WTC11 (cell line): ENCODE results near the gene CHST15.

Source experiments
- ATF3 ChIP-seq: sonication (generic); formaldehyde crosslinking; conservative IDR thresholded peaks from 2 replicates; pipeline ENCODE4 v1.8.1; 2022; ENCODE audit warnings: mild to moderate bottlenecking, missing genetic modification reagents
- EMX1 ChIP-seq: fragments of 250-450 bp; sonication (Bioruptor Pico); IDR thresholded peaks from 2 replicates; pipeline ENCODE4 v1.8.0; 2021; ENCODE audit warnings: mild to moderate bottlenecking
- ETV6 ChIP-seq: sonication (generic); formaldehyde crosslinking; IDR thresholded peaks from 2 replicates; pipeline ENCODE4 v1.8.1; 2022; ENCODE audit warnings: mild to moderate bottlenecking, missing genetic modification reagents
- FOXK1 ChIP-seq: sonication (generic); formaldehyde crosslinking; IDR thresholded peaks from 2 replicates; pipeline ENCODE4 v1.8.0; 2022; ENCODE audit warnings: mild to moderate bottlenecking, moderate library complexity, missing genetic modification reagents
- IRF1 ChIP-seq: sonication (generic); formaldehyde crosslinking; IDR thresholded peaks from 2 replicates; pipeline ENCODE4 v1.8.0; 2023; ENCODE audit warnings: missing genetic modification reagents
- MAX ChIP-seq: sonication (generic); formaldehyde crosslinking; IDR thresholded peaks from 2 replicates; pipeline ENCODE4 v1.8.0; 2022; ENCODE audit warnings: mild to moderate bottlenecking, missing genetic modification reagents
- MXD4 ChIP-seq: fragments of 250-450 bp; sonication (Bioruptor Pico); IDR thresholded peaks from 2 replicates; pipeline ENCODE4 v1.8.0; 2021; ENCODE audit warnings: mild to moderate bottlenecking, moderate library complexity, borderline replicate concordance
- TEAD4 ChIP-seq: sonication (generic); formaldehyde crosslinking; IDR thresholded peaks from 2 replicates; pipeline ENCODE4 v1.8.0; 2022; ENCODE audit warnings: mild to moderate bottlenecking, missing genetic modification reagents
- ZNF512 ChIP-seq: sonication (generic); formaldehyde crosslinking; IDR thresholded peaks from 2 replicates; pipeline ENCODE4 v1.8.1; 2022; ENCODE audit warnings: missing genetic modification reagents, borderline replicate concordance
- ZSCAN18 ChIP-seq: fragments of 250-450 bp; sonication (Bioruptor Pico); IDR thresholded peaks from 2 replicates; pipeline ENCODE4 v2.1.2; 2022; ENCODE audit warnings: mild to moderate bottlenecking, moderate library complexity
- TF ChIP-seq, protein P1 (sequence below): sonication (generic); formaldehyde crosslinking; IDR thresholded peaks from 2 replicates; pipeline ENCODE4 v1.8.0; 2022; ENCODE audit warnings: mild to moderate bottlenecking, missing genetic modification reagents
- TF ChIP-seq, protein P2 (sequence below): fragments of 200-600 bp; IDR thresholded peaks from 2 replicates; pipeline ENCODE4 v1.8.0; 2022; ENCODE audit warnings: antibody characterized with exemption

DNA sequence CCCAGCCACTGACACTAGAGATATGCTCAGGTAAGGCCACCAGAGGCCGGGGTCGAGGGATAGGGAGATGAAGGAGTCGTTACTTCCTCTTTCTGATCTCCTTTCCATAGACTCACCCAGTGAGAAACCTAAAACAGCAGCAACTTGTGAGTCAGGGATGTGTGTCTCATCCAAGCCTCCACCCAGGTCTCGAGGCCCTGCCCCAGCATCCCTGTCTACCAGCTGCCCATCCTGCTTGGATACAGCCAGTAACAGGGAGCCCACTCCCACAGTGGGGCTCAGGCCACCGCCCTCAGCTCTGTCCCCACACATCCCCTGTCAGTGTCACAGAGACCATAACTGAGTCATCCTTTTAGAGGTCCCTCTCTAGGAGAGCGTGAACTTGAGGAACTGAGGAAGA, 49.6 kb upstream of the CHST15 start:
- TF ChIP-seq, protein P1, sequence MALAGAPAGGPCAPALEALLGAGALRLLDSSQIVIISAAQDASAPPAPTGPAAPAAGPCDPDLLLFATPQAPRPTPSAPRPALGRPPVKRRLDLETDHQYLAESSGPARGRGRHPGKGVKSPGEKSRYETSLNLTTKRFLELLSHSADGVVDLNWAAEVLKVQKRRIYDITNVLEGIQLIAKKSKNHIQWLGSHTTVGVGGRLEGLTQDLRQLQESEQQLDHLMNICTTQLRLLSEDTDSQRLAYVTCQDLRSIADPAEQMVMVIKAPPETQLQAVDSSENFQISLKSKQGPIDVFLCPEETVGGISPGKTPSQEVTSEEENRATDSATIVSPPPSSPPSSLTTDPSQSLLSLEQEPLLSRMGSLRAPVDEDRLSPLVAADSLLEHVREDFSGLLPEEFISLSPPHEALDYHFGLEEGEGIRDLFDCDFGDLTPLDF (CRISPR knock-in tag), result no peak
- TF ChIP-seq ATF3 (CRISPR knock-in tag) (no peak), EMX1 (CRISPR knock-in tag) (no peak), ZSCAN18 (CRISPR knock-in tag) (no peak), ETV6 (CRISPR knock-in tag) (no peak), TEAD4 (CRISPR knock-in tag) (no peak), MAX (CRISPR knock-in tag) (no peak), IRF1 (no peak), FOXK1 (CRISPR knock-in tag) (no peak), ZNF512 (CRISPR knock-in tag) (no peak), MXD4 (CRISPR knock-in tag) (no peak)
- TF ChIP-seq, protein P2, sequence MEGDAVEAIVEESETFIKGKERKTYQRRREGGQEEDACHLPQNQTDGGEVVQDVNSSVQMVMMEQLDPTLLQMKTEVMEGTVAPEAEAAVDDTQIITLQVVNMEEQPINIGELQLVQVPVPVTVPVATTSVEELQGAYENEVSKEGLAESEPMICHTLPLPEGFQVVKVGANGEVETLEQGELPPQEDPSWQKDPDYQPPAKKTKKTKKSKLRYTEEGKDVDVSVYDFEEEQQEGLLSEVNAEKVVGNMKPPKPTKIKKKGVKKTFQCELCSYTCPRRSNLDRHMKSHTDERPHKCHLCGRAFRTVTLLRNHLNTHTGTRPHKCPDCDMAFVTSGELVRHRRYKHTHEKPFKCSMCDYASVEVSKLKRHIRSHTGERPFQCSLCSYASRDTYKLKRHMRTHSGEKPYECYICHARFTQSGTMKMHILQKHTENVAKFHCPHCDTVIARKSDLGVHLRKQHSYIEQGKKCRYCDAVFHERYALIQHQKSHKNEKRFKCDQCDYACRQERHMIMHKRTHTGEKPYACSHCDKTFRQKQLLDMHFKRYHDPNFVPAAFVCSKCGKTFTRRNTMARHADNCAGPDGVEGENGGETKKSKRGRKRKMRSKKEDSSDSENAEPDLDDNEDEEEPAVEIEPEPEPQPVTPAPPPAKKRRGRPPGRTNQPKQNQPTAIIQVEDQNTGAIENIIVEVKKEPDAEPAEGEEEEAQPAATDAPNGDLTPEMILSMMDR, result no peak
